GM12875 (cell line): ENCODE data around the gene FOXP1.
A peak's percentile ranks its signal among the peaks of the same experiment; 100 is the strongest.

ENCODE experiments used
- H3K4me3 ChIP-seq: one replicate; pipeline ENCODE4 v1.5.1; 2011; ENCODE audit warnings: low read depth, low read length, control low read depth
- TF ChIP-seq, protein P1 (sequence below): IDR thresholded peaks from 2 replicates; pipeline ENCODE4 v1.5.1; 2011; ENCODE audit warnings: low read depth, mild to moderate bottlenecking, control low read depth, inconsistent platforms, low read length, moderate library complexity, borderline replicate concordance; ENCODE audit not compliant: insufficient read depth

FOXP1 gene

DNA sequence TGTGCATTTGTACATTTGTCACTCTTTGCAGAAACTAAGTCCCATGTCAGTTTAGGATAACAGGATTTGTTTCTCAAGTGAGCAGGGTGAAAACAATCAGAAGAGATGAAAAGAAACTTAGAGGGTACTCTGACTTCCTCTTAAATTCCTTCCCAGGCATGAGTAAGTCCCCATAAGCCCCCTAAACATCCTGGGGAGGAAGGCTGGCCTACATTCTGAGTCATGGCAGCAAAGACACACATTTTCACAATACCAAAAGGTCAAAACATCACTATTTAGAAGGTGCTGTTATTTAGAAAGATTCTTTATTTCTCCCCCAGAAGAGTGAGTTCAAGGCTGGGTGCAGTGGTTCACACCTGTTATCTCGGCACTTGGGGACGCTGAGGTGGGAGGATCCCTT is 7.6 kb upstream of the FOXP1 start:
- TF ChIP-seq, protein P1, sequence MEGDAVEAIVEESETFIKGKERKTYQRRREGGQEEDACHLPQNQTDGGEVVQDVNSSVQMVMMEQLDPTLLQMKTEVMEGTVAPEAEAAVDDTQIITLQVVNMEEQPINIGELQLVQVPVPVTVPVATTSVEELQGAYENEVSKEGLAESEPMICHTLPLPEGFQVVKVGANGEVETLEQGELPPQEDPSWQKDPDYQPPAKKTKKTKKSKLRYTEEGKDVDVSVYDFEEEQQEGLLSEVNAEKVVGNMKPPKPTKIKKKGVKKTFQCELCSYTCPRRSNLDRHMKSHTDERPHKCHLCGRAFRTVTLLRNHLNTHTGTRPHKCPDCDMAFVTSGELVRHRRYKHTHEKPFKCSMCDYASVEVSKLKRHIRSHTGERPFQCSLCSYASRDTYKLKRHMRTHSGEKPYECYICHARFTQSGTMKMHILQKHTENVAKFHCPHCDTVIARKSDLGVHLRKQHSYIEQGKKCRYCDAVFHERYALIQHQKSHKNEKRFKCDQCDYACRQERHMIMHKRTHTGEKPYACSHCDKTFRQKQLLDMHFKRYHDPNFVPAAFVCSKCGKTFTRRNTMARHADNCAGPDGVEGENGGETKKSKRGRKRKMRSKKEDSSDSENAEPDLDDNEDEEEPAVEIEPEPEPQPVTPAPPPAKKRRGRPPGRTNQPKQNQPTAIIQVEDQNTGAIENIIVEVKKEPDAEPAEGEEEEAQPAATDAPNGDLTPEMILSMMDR: no peak
- no peak overlapping the region for H3K4me3 ChIP-seq

DNA sequence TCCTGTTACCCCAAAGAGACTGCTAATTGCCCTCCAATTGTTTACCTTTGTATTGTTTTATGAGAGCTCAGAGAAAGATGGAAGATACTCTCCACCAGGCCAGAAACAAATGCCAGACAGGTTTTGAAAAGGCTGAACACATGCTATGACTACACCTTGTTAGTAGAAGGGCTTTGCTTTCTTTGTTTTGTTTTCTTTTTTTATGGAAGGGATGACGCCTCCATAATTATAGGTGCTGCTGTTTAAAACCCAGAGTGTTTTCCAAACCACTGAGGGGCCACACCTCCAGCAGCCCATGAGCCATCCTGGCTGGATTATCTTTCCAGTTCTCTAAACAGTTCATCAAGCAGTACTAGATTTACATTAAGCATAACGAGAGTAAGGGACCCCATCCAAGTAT is 5.6 kb upstream of the FOXP1 start:
- no peak overlapping the region for H3K4me3 ChIP-seq
- TF ChIP-seq, protein P1: no peak

DNA sequence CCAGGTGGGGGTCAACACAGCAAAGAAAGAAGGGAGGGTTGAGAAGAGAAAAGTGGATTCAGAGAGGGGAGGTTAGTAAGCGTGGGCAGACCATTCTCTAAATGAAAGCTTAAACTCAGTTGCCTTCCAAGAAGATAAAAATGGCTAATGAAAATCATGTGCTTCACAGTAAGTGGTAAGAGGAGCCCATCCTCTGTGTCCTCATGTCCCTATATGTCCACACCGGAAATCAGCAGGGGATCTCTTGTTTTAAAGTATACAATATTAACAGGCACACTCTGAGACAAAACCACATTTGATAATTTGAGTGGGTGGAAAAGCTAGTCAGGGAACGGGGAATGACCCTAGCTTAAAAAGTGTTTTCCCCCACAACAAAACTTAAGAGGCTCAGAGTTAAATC is 4.4 kb upstream of the FOXP1 start:
- TF ChIP-seq, protein P1: no peak
- no peak overlapping the region for H3K4me3 ChIP-seq

DNA sequence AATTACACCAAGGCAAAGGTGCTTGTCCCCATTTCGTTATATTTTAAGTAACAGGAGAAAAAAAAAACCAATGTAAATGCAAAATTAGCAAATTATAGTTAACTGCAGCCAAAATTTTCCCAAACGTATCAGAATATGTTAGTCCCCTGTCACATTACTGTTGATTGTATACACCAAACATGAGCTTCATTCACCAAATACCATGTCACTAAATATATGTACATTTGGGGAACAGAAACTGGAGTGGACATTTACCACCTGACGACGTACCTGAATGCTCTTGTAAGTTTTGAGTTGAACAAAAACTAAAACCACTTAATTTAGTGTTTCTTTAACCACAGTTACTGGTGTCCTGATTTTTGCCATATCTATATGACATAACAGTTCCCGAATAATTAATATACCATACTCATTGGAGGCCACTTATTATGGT is 3.3 kb upstream of the FOXP1 start:
- H3K4me3 ChIP-seq: no peak overlapping the region
- TF ChIP-seq, protein P1: no peak

DNA sequence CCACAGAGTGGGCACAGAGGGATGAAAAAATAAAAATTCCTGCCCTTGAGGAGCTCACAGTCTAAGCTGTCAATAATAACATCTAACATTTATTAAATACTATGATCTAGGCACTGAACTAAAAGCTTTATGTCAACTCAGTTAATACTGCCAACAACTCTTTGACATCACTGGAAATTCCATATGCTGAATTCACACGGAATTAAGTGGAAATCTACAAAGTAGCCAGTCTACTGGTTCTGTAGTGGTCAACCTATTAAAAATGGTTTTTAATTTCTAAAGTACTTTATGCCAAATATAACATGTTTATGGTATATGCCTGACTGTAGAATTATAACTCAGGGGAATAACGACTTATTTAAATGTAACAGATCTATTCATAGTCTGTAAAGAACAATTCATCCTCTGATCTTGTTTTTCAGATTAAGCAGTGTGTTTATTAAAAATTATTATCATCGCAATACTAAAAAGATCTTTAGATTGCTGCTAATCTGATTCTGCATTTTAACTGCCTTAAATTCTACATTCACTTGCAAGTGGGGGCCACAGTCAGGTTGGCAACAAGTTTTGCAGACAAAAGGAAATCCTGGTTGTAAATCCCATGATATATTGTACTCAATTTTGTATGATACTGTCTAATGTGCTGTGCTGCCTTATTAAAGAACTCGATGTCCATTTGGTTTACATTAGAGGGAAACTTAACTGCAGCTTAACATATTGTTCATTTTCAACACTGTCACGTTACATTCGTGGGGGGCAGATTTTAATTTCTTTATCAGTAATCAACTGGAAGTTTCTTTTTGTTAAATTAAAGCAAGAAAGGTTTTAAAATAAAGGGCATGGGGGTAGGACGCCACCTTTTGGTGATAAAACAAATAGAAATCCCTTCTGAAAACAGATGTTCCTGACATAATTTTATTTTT is 2.6 kb upstream of the FOXP1 start:
- H3K4me3 ChIP-seq: no peak overlapping the region
- TF ChIP-seq, protein P1: peak; percentile 32; the same call in 1 of the 2 replicates

DNA sequence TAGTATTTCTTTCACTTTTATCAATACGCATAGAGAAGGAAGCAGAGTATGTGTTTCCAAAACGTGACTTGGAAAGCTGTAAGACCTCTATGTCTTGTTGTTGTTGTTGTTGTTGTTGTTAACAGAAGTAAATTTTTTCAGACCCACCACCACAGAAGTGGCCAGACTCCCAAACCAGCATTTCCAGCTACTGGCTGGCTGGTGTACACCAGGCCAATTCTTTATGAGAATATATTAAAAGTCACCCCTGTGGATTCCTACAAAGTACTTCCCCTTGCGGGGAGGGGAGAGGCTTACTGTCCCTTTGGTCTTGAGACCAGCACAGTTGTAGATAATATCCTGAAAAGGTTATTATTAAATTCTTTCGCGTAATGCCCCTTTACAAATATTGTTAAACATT is 1.6 kb upstream of the FOXP1 start:
- TF ChIP-seq, protein P1: no peak
- H3K4me3 ChIP-seq: no peak overlapping the region
